Testis (tissue), 2 donors: Measurements from ENCODE around the gene FAM83C.

Experiments used
- CTCF ChIP-seq, 3 experiments: fragments of 450-650 bp in 2 of 3; fragments of 200-600 bp in 1 of 3; sonication (generic) in 1 of 3; IDR thresholded peaks; one replicate each; pipeline ENCODE4 v1.5.1; 2016 to 2019; ENCODE audit warnings: antibody characterized with exemption in 3 of 3, mild to moderate bottlenecking in 2 of 3, moderate library complexity in 1 of 3
- POLR2A ChIP-seq: fragments of 450-650 bp; IDR thresholded peaks from one replicate; pipeline ENCODE4 v1.6.1; 2017; ENCODE audit warnings: antibody characterized with exemption, mild to moderate bottlenecking, moderate library complexity

- TF ChIP-seq CTCF (IDR thresholded peaks at IDR 0.05) (peak in 1 of 3 experiments; percentile 13), POLR2A (no peak)
Measured at GRCh38 chr20:35277531-35278395, 14.5 kb downstream of the FAM83C start, which contains the start of gene MMP24OS.
